ENCODE measurements around the gene ELK3. TPM values are rescaled to one million over a fixed set of nuclear protein-coding genes. Genes with fewer than 3 reads are reported as not detected.
A peak's percentile ranks its signal among the peaks of the same experiment; 100 is the strongest.

Gene ELK3
- 10 to 100 TPM; 10.7 to 17.0 TPM for total RNA-seq
- polyA plus RNA-seq (ENCODE audit: insufficient read length in 2 of 2), result 10 to 100 TPM; 16.0 to 22.0 TPM
- long read RNA-seq, donor 1, full-length matches to known transcripts, result 2 of 2 reads
- long read RNA-seq, donor 1, partial matches to known transcripts, result 0 of 2 reads
- long read RNA-seq, donor 1, other reads (novel, unspliced or antisense), result 0 of 2 reads
- long read RNA-seq, donor 2, full-length matches to known transcripts, result 2 of 2 reads
- long read RNA-seq, donor 2, partial matches to known transcripts, result 0 of 2 reads
- long read RNA-seq, donor 2, other reads (novel, unspliced or antisense), result 0 of 2 reads
- long read RNA-seq, donor 3, full-length matches to known transcripts, result 4 of 4 reads
- long read RNA-seq, donor 3, partial matches to known transcripts, result 0 of 4 reads
- long read RNA-seq, donor 3, other reads (novel, unspliced or antisense), result 0 of 4 reads
- long read RNA-seq, donor 4, full-length matches to known transcripts, result 14 of 27 reads
- long read RNA-seq, donor 4, partial matches to known transcripts, result 13 of 27 reads
- long read RNA-seq, donor 4, other reads (novel, unspliced or antisense), result 0 of 27 reads

DNA sequence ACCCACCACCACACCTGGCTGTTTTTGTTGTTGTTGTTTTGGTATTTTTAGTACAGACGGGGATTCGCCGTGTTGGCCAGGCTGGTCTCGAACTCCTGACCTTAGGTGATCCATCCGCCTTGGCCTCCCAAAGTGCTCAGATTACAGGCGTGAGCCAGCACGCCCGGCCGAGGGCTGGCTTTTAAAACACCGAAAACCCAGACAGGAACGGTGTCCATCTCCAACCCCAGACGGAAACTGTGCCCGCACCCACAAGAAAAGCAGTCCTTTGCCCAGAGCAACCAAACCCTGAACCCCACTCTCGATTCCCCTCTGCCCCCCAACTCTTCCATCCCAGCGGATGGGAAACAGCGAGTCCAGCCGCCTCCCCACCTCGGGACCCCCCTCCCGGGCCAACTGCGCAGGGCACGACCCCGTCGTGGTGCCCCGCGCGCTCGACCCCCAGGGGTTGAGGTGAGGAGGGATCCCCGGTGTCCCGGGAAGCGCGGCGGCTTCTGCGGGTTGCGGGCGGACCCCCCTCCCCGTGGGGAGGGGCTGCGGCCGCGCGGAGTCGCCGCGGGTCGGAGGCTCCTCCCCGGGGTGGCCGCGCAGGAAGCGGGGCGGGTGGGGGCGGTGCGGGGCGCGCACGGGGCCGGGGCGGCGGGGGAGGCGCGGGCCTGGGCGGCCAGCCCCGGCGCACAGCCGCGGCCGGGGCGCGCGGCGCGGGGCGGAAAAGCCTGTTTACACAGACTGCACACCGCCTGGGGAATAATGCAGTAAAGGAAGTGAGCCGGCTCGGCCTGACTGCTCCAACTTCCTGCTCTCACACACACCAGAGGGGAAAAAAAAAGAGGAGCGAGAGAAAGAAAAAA is at the start of gene ELK3:
TSS of gene ELK3 (plus strand) at position 651 of the 851 bp plus-strand sequence.
- Histone ChIP-seq H3K9me3 (ENCODE audit: control insufficient read depth, insufficient read depth, low read length) (no peaks in the 10 kb centered on the region), H3K4me1 (ENCODE audit: control insufficient read depth, insufficient read depth, low read length) (peaks cover 15% of the 10 kb centered on the region), H3K36me3 (ENCODE audit: control insufficient read depth, insufficient read depth, low read length) (no peaks in the 10 kb centered on the region), H3K4me3 (ENCODE audit: low read depth, low read length) (peak within 1 kb of the TSS; percentile 72), H3K27ac (ENCODE audit: low read depth, low read length) (peak within 1 kb of the TSS; percentile 64), H3K27me3 (ENCODE audit: control insufficient read depth, insufficient read depth, low read length) (peaks cover 5% of the 10 kb centered on the region)
- 5% methylated on average over 62 of the region's 75 CpGs for WGBS (ENCODE audit: insufficient coverage)
- DNase-seq (ENCODE audit: low read depth in 4 of 6, low spot score in 6 of 6), result peak in 2 of 6 donors; percentile 71 to 79

DNA sequence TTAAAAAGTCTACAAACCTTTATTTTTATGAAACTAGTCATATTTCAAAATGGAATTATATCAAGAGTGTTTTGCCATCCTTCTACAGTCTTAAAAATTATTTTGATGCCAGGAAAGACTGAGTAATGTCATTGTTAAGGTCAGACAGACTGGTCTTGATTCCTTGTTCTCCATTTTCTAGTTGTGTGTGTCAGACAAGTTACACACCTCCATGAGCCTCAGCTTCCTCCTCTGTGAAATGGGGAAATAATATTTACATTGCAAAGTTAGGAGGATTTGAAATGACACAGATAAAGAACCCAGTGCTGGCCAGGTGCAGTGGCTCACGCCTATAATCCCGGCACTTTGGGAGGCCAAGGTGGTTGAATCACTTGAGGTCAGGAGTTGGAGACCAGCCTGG is 47.4 kb upstream of the ELK3 start:
- H3K36me3 ChIP-seq (ENCODE audit: control insufficient read depth, insufficient read depth, low read length), result no peaks in the 10 kb centered on the region
- no peak overlapping the region for H3K27ac ChIP-seq (ENCODE audit: low read depth, low read length)
- no CpG with 5 or more reads among the region's 2 CpGs for WGBS (ENCODE audit: insufficient coverage)

DNA sequence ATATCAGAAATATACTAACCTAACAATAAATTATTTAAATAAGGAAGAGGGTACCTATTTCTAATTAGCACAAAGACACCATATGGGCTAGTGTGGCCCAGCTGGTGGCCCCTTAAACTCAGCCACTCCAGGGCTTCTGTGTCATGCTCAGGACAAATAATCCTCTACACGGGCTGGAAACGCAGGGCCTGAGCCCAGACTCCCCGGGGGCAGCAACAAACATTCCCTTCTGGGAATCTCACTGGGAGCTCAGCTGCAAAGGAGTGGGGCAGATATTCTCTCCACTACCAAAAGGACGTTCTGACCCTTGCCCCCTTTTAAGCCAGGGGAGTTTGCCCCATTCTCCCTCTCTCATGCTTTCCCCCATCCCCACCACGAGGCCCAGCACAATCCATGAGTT is 43.7 kb upstream of the ELK3 start:
- Histone ChIP-seq H3K4me1 (ENCODE audit: control insufficient read depth, insufficient read depth, low read length) (no peaks in the 10 kb centered on the region), H3K4me3 (ENCODE audit: low read depth, low read length) (no peak overlapping the region), H3K9me3 (ENCODE audit: control insufficient read depth, insufficient read depth, low read length) (no peaks in the 10 kb centered on the region), H3K27me3 (ENCODE audit: control insufficient read depth, insufficient read depth, low read length) (no peaks in the 10 kb centered on the region), H3K27ac (ENCODE audit: low read depth, low read length) (no peak overlapping the region), H3K36me3 (ENCODE audit: control insufficient read depth, insufficient read depth, low read length) (no peaks in the 10 kb centered on the region)
- 51% methylated on average over 3 of the region's 5 CpGs for WGBS (ENCODE audit: insufficient coverage)
- DNase-seq (ENCODE audit: low read depth in 4 of 6, low spot score in 6 of 6), result no peak

More for the DNA sequence above, 47.4 kb upstream of the ELK3 start:
- Histone ChIP-seq H3K9me3 (ENCODE audit: control insufficient read depth, insufficient read depth, low read length) (no peaks in the 10 kb centered on the region), H3K27me3 (ENCODE audit: control insufficient read depth, insufficient read depth, low read length) (no peaks in the 10 kb centered on the region), H3K4me3 (ENCODE audit: low read depth, low read length) (no peak overlapping the region), H3K4me1 (ENCODE audit: control insufficient read depth, insufficient read depth, low read length) (no peaks in the 10 kb centered on the region)
- no peak for DNase-seq (ENCODE audit: low read depth in 4 of 6, low spot score in 6 of 6)

DNA sequence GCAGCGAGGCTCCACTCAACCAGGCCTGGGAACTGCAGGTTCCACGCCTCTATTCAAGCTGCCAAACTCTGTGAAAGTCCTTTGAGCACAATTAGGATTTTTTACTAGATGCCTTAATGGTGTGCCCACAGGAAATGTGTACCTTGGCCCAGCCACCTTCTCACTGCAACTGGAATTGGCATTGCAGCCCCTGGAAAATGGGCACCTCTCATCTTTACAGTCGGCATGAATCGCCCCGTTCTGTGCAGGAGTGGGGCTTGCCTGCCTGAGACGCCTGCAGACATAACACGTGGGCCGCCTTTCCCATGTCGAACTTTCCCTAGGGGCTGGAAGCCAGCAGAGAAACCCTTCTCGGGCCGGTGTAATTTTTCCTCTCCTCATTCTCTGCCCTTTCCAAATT is 42.0 kb upstream of the ELK3 start:
- no peaks in the 10 kb centered on the region for H3K4me1 ChIP-seq (ENCODE audit: control insufficient read depth, insufficient read depth, low read length)
- 87% methylated on average over 11 of the region's 11 CpGs for WGBS (ENCODE audit: insufficient coverage)
- no peak overlapping the region for H3K27ac ChIP-seq (ENCODE audit: low read depth, low read length)
- DNase-seq (ENCODE audit: low read depth in 4 of 6, low spot score in 6 of 6), result no peak
- no peaks in the 10 kb centered on the region for H3K9me3 ChIP-seq (ENCODE audit: control insufficient read depth, insufficient read depth, low read length)
- H3K4me3 ChIP-seq (ENCODE audit: low read depth, low read length), result no peak overlapping the region
- H3K27me3 ChIP-seq (ENCODE audit: control insufficient read depth, insufficient read depth, low read length), result no peaks in the 10 kb centered on the region
- no peaks in the 10 kb centered on the region for H3K36me3 ChIP-seq (ENCODE audit: control insufficient read depth, insufficient read depth, low read length)

DNA sequence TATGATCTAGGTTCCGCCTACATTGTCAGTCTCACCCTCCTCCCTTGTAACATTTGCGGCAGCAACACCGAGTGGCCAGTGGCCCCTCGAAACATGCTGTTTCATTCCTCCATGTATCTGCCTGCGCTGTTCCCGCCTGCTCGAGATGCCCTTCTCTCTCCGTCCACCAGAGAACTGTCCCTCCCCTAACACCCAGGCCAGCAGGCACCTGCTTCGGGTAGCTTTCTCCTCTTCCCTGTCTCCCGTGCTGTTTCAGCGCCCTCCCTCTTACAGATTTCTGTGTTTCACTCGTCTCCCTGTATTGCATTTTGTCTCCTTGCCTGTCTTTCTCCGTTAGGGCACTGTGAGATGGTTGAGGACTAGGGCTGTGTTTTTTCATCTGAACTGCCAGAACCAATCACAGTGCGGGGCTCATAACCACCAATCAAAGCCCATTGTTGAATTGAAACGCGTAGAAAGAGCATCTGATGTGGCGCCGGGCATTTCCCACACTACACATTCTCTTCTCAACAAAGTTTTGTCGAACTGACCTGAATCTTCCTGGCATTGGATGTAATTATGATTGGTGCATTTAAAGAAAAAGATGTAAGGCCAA is 40.9 kb upstream of the ELK3 start:
- peak in 3 of 6 donors; percentile 4 to 78 (median 20) for DNase-seq (ENCODE audit: low read depth in 4 of 6, low spot score in 6 of 6)
- no peaks in the 10 kb centered on the region for H3K4me1 ChIP-seq (ENCODE audit: control insufficient read depth, insufficient read depth, low read length)
- H3K27ac ChIP-seq (ENCODE audit: low read depth, low read length), result no peak overlapping the region
- no peaks in the 10 kb centered on the region for H3K27me3 ChIP-seq (ENCODE audit: control insufficient read depth, insufficient read depth, low read length)
- no peaks in the 10 kb centered on the region for H3K9me3 ChIP-seq (ENCODE audit: control insufficient read depth, insufficient read depth, low read length)
- H3K36me3 ChIP-seq (ENCODE audit: control insufficient read depth, insufficient read depth, low read length), result no peaks in the 10 kb centered on the region
- H3K4me3 ChIP-seq (ENCODE audit: low read depth, low read length), result no peak overlapping the region
- WGBS (ENCODE audit: insufficient coverage), result 73% methylated on average over 10 of the region's 19 CpGs

DNA sequence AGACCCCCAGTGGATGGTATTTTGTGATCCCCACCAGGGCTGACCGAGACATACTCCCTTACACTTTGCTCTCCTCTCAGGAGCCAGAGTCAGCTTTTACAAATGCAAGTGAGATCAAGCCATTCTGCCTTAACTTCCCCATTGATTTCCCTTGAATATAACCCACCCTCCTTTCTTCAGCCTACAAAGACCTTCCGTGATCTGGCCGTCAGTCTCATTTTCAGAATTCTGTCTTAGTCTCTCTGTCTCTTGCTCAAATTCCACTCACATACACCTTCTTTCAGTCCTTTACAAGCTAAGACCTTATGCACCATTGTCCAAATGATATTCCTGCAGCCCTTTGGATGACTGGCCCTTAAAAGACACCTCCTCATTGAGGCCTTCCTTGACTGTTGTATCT is 39.0 kb upstream of the ELK3 start:
- Histone ChIP-seq H3K9me3 (ENCODE audit: control insufficient read depth, insufficient read depth, low read length) (no peaks in the 10 kb centered on the region), H3K27me3 (ENCODE audit: control insufficient read depth, insufficient read depth, low read length) (no peaks in the 10 kb centered on the region), H3K36me3 (ENCODE audit: control insufficient read depth, insufficient read depth, low read length) (no peaks in the 10 kb centered on the region), H3K4me3 (ENCODE audit: low read depth, low read length) (no peak overlapping the region), H3K4me1 (ENCODE audit: control insufficient read depth, insufficient read depth, low read length) (no peaks in the 10 kb centered on the region), H3K27ac (ENCODE audit: low read depth, low read length) (no peak overlapping the region)
- DNase-seq (ENCODE audit: low read depth in 4 of 6, low spot score in 6 of 6), result no peak
- 100% methylated on average over 3 of the region's 3 CpGs for WGBS (ENCODE audit: insufficient coverage)

DNA sequence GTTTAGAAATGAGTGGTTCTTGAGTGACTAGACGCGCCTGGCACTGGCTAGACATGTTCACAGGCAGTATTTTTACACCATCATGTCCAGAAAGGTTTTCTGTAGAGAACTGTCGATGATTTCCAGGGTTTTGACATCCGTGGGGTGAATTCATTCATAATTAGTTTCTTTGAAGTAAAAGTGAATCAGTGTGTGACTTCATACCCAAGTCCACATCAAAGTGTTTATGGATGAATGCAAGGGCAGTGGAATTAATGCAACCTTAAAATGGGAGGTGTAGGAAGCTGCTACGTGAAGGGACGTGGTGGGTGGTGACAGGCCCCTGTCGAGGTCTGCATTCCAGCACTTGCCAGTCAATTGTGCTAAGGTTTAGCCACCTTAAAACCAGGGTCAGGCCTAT is 38.4 kb upstream of the ELK3 start:
- 65% methylated on average over 3 of the region's 7 CpGs for WGBS (ENCODE audit: insufficient coverage)
- Histone ChIP-seq H3K27me3 (ENCODE audit: control insufficient read depth, insufficient read depth, low read length) (no peaks in the 10 kb centered on the region), H3K4me1 (ENCODE audit: control insufficient read depth, insufficient read depth, low read length) (no peaks in the 10 kb centered on the region), H3K27ac (ENCODE audit: low read depth, low read length) (no peak overlapping the region), H3K36me3 (ENCODE audit: control insufficient read depth, insufficient read depth, low read length) (no peaks in the 10 kb centered on the region), H3K9me3 (ENCODE audit: control insufficient read depth, insufficient read depth, low read length) (no peaks in the 10 kb centered on the region), H3K4me3 (ENCODE audit: low read depth, low read length) (no peak overlapping the region)
- no peak for DNase-seq (ENCODE audit: low read depth in 4 of 6, low spot score in 6 of 6)

DNA sequence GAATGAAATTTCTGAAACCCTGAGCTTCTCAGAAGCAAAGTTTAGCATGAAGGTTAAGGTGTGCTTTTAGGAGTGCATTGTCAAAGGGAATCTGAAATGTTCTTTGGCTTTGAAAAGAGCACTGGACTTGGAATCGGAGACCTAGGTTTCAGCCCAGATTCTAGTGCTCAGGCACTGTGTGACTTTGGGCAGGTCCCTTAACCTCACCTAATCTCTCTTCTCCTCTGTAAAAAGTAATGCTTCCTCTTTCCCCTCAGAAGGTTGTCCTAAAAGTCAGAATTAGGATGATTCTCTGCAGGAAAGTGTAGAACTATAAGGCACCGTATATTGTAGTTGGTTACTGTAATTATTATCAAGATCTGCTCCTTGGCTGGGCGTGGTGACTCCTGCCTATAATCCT is 38.0 kb upstream of the ELK3 start:
- Histone ChIP-seq H3K27ac (ENCODE audit: low read depth, low read length) (no peak overlapping the region), H3K27me3 (ENCODE audit: control insufficient read depth, insufficient read depth, low read length) (no peaks in the 10 kb centered on the region), H3K4me3 (ENCODE audit: low read depth, low read length) (no peak overlapping the region), H3K4me1 (ENCODE audit: control insufficient read depth, insufficient read depth, low read length) (no peaks in the 10 kb centered on the region), H3K36me3 (ENCODE audit: control insufficient read depth, insufficient read depth, low read length) (no peaks in the 10 kb centered on the region), H3K9me3 (ENCODE audit: control insufficient read depth, insufficient read depth, low read length) (no peaks in the 10 kb centered on the region)
- WGBS (ENCODE audit: insufficient coverage), result 100% methylated on average over 3 of the region's 3 CpGs
- no peak for DNase-seq (ENCODE audit: low read depth in 4 of 6, low spot score in 6 of 6)

DNA sequence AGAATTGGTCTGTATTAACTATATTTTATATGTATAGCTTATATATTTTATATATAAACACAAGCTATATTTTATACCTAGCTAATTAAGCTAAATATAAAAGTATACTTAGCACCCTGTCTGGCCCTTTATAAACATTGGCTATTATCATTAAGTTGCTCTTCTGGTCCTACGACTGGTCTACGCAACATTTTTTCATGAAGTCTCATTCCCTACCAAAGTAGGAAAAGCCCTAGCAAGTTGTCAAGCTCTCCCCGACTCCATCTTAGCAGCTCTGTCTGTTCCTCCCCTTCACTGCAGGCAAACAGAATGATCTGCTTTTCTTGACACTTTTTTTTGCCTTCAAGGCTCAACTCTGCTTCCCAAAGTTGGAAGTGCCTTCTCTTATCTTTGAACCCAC is 36.7 kb upstream of the ELK3 start:
- no peaks in the 10 kb centered on the region for H3K27me3 ChIP-seq (ENCODE audit: control insufficient read depth, insufficient read depth, low read length)
- H3K4me1 ChIP-seq (ENCODE audit: control insufficient read depth, insufficient read depth, low read length), result no peaks in the 10 kb centered on the region
- H3K36me3 ChIP-seq (ENCODE audit: control insufficient read depth, insufficient read depth, low read length), result no peaks in the 10 kb centered on the region
- no peak for DNase-seq (ENCODE audit: low read depth in 4 of 6, low spot score in 6 of 6)
- 84% methylated on average over 3 of the region's 3 CpGs for WGBS (ENCODE audit: insufficient coverage)
- no peaks in the 10 kb centered on the region for H3K9me3 ChIP-seq (ENCODE audit: control insufficient read depth, insufficient read depth, low read length)
- no peak overlapping the region for H3K4me3 ChIP-seq (ENCODE audit: low read depth, low read length)
- no peak overlapping the region for H3K27ac ChIP-seq (ENCODE audit: low read depth, low read length)
